CD8-positive, alpha-beta memory T cell (primary cell): ENCODE results near the gene STPG3. TPM values are rescaled to one million over a fixed set of nuclear protein-coding genes. Genes with fewer than 3 reads are reported as not detected.
A peak's percentile ranks its signal among the peaks of the same experiment; 100 is the strongest.

Experiments
- CTCF ChIA-PET: fragments of 350-600 bp; sonication (Branson Sonifier 250); formaldehyde crosslinking; loops from one replicate; lab custom pipeline; 2021; ENCODE audit warnings: antibody characterized with exemption; lab: Charles Lee
- POLR2A ChIA-PET: fragments of 350-600 bp; sonication (Branson Sonifier 250); formaldehyde crosslinking; loops from one replicate; lab custom pipeline; 2021; ENCODE audit warnings: antibody characterized with exemption; lab: Charles Lee
- DNase-seq, 5 donors: peaks; one replicate each; pipeline versions ENCODE4 v3.0.0 to v3.0.0-alpha.2; 2020 to 2022; ENCODE audit warnings: mixed read lengths in 1 of 5
- H3K27ac ChIP-seq: one replicate; pipeline ENCODE4 v1.7.0; 2013; ENCODE audit warnings: low read depth, mild to moderate bottlenecking, low read length, moderate library complexity
- H3K27me3 ChIP-seq: 2 replicates; pipeline ENCODE4 v1.7.0; 2013; ENCODE audit warnings: low read length, mild to moderate bottlenecking; ENCODE audit not compliant: insufficient read depth, poor library complexity, severe bottlenecking
- H3K36me3 ChIP-seq: 2 replicates; pipeline ENCODE4 v1.7.0; 2013; ENCODE audit warnings: mild to moderate bottlenecking, low read length, moderate library complexity; ENCODE audit not compliant: insufficient read depth
- H3K4me1 ChIP-seq: 2 replicates; pipeline ENCODE4 v1.7.0; 2013; ENCODE audit warnings: mild to moderate bottlenecking, low read length, moderate library complexity; ENCODE audit not compliant: insufficient read depth
- H3K4me3 ChIP-seq: 2 replicates; pipeline ENCODE4 v1.7.0; 2013; ENCODE audit warnings: mild to moderate bottlenecking, low read length
- H3K9me3 ChIP-seq: 2 replicates; pipeline ENCODE4 v1.7.0; 2013; ENCODE audit warnings: mild to moderate bottlenecking, low read length
- H3K27ac Mint-ChIP-seq, 8 donors: one replicate each; pipeline ENCODE4 v1.8.0; 2020 to 2021; ENCODE audit warnings: mixed read lengths in 8 of 8, mild to moderate bottlenecking in 6 of 8, inconsistent platforms in 3 of 8, moderate library complexity in 3 of 8
- H3K27me3 Mint-ChIP-seq, 2 donors: one replicate each; pipeline ENCODE4 v1.8.0; 2020 to 2021; ENCODE audit warnings: mixed read lengths in 2 of 2, mild to moderate bottlenecking in 1 of 2, moderate library complexity in 1 of 2
- H3K36me3 Mint-ChIP-seq, 3 donors: one replicate each; pipeline ENCODE4 v1.8.0; 2020 to 2021; ENCODE audit warnings: mixed read lengths in 3 of 3, inconsistent platforms in 1 of 3, mild to moderate bottlenecking in 1 of 3
- H3K4me1 Mint-ChIP-seq, 3 donors: one replicate each; pipeline ENCODE4 v1.8.0; 2020 to 2021; ENCODE audit warnings: mixed read lengths in 3 of 3, inconsistent platforms in 1 of 3, mild to moderate bottlenecking in 1 of 3
- H3K4me3 Mint-ChIP-seq, 7 donors: one replicate each; pipeline ENCODE4 v1.8.0; 2020 to 2021; ENCODE audit warnings: mixed read lengths in 7 of 7, mild to moderate bottlenecking in 6 of 7, moderate library complexity in 4 of 7, inconsistent platforms in 2 of 7
- H3K9me3 Mint-ChIP-seq, 5 donors: one replicate each; pipeline ENCODE4 v1.8.0; 2020 to 2022; ENCODE audit warnings: mixed read lengths in 5 of 5, mild to moderate bottlenecking in 3 of 5, moderate library complexity in 2 of 5, inconsistent platforms in 1 of 5
- polyA plus RNA-seq: library from polyadenylated mRNA; unstranded; fragments of 300-500 nt; fragmentation: Illumina TruSeq; gene quantifications from one replicate; pipeline ENCODE4 v1.2.3, GENCODE V29; 2021
- total RNA-seq, 2 experiments: library from RNA; stranded (reverse); gene quantifications; one replicate each; pipeline ENCODE4 v1.2.3, GENCODE V29; 2021

Gene STPG3
- total and polyA plus RNA-seq, 3 experiments from 2014 or later: 0.27 to 0.28 TPM; not detected in 1

GRCh38 chr9:137301081-137301947 is 50.2 kb downstream of the STPG3 start:
- Histone ChIP-seq H3K27me3 (peaks cover 37% of the 10 kb centered on the region), H3K4me1 (peaks cover 26% of the 10 kb centered on the region), H3K36me3 (no peaks in the 10 kb centered on the region), H3K27ac (peak overlapping the region; percentile 64), H3K4me3 (peak overlapping the region; percentile 19), H3K9me3 (no peaks in the 10 kb centered on the region)
- Mint-ChIP-seq H3K27ac (no peak overlapping the region), H3K27me3 (peaks cover 16 to 21% of the 10 kb centered on the region in 2 donors), H3K9me3 (peaks cover 0 to 2% (median 0%) of the 10 kb centered on the region in 5 donors), H3K36me3 (no peaks in the 10 kb centered on the region), H3K4me1 (peaks cover 5 to 19% (median 7%) of the 10 kb centered on the region in 3 donors), H3K4me3 (peak overlapping the region; percentile 68 to 87 (median 82))
- POLR2A ChIA-PET: interaction anchor here (0.6 to 1.3 kb wide), 2 partner anchors 122 to 250 kb away, joined by 3 to 4 read pairs; partner anchors contain the start of genes EXD3, MRPL41 and NOXA1
- CTCF ChIA-PET: interaction anchor here (0.7 to 1.5 kb wide), 2 partner anchors 64 to 142 kb away, joined by 4 read pairs; no protein-coding TSS in a partner anchor
- no peak for DNase-seq

DNA sequence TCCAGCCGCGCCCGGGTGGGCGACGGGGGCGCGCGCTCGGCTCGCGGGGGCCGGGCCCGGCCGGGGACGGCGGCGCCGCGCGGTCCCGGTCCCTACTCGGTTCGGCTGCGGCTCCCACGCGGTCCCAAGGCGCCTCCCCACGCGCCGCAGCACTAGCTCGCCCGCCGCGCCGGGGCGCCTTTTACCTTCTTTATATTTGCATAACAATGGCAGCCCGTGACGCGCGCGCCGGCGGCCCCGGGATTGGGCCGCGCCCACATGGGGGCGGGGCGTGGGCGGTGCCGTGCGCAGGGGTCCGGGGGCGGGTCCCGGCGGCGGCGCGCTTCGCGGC is 51.0 kb downstream of the STPG3 start, which contains the start of gene NRARP:
Gene NRARP (minus strand): TSS at position 154 of the 331 bp plus-strand sequence. CDS start 343 bp downstream, outside the sequence.
- Mint-ChIP-seq H3K4me1 (peaks cover 5 to 16% (median 5%) of the 10 kb centered on the region in 3 donors), H3K27ac (no peak within 1 kb of the TSS), H3K9me3 (peaks cover 0 to 2% (median 0%) of the 10 kb centered on the region in 5 donors), H3K36me3 (no peaks in the 10 kb centered on the region), H3K4me3 (peak within 1 kb of the TSS; percentile 35 to 87 (median 60)), H3K27me3 (peaks cover 8 to 15% of the 10 kb centered on the region in 2 donors)
- peaks cover 30% of the 10 kb centered on the region for H3K27me3 ChIP-seq
- H3K36me3 ChIP-seq: no peaks in the 10 kb centered on the region
- peak within 1 kb of the TSS; percentile 64 for H3K27ac ChIP-seq
- CTCF ChIA-PET: interaction anchor here (1.5 to 1.6 kb wide), 2 partner anchors 18 to 141 kb away, joined by 3 to 4 read pairs; no protein-coding TSS in a partner anchor
- POLR2A ChIA-PET: interaction anchor here (0.6 to 1.3 kb wide), 2 partner anchors 121 to 249 kb away, joined by 3 to 4 read pairs; partner anchors contain the start of genes EXD3, MRPL41 and NOXA1
- peak; percentile 77 to 92 (median 81) for DNase-seq
- peaks cover 26% of the 10 kb centered on the region for H3K4me1 ChIP-seq
- no peaks in the 10 kb centered on the region for H3K9me3 ChIP-seq
- no peak within 1 kb of the TSS for H3K4me3 ChIP-seq

DNA sequence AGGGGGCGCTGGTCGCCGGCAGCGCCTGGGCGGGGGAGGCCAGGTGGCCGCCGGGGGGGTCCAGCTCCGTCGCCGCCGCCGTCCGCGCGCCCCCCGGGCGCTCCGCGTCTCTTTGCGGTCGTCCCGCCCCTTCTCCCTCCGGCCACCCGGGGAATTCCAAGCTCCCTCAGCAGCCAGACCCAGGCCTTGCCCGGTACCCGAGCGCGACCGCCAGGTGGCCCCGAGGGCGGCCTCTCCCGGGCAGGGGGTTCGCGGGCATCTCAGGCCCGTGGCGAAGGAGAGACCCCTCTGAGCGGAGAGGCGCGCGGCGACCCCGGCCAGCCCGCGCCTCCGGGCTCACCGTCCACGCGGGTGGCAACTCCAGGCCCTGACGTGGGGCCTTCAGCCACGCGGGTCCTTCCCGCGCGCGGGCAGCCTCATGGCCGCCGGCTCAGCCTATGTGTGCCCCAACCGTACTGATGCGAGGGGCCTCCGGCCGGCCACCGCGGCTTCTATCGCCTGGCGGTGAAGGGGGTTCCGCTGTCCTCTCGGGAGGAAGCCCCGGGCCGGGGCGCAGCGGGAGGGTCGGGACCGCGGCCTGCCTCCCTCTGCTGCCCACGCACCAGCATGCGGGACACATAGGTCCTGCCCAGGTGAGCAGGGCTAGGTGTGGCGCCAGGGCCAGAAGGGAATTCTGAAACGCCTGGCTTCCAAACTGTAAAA is 51.5 kb downstream of the STPG3 start:
- no peaks in the 10 kb centered on the region for H3K9me3 ChIP-seq
- Mint-ChIP-seq H3K4me3 (peak overlapping the region in 1 of 7 donors; percentile 40), H3K27me3 (peaks cover 4 to 14% of the 10 kb centered on the region in 2 donors), H3K36me3 (no peaks in the 10 kb centered on the region), H3K4me1 (peaks cover 5 to 18% (median 5%) of the 10 kb centered on the region in 3 donors), H3K27ac (no peak overlapping the region), H3K9me3 (no peaks in the 10 kb centered on the region)
- no peaks in the 10 kb centered on the region for H3K36me3 ChIP-seq
- peaks cover 26% of the 10 kb centered on the region for H3K4me1 ChIP-seq
- DNase-seq: no peak
- ChIA-PET POLR2A (interaction anchor here (1.3 kb wide), 1 partner anchor 121 kb away, joined by 3 read pairs; the partner anchor contains the start of genes EXD3 and NOXA1), CTCF (interaction anchor here (1.5 to 1.6 kb wide), 2 partner anchors 18 to 141 kb away, joined by 3 to 4 read pairs; no protein-coding TSS in a partner anchor)
- no peak overlapping the region for H3K4me3 ChIP-seq
- H3K27me3 ChIP-seq: peaks cover 24% of the 10 kb centered on the region
- peak overlapping the region; percentile 38 for H3K27ac ChIP-seq

Other genes with a start within 250 kb of the STPG3 start
- gene ABCA2, start 223.0 kb upstream of the STPG3 start, total RNA-seq: 10 to 100 TPM; 15.9 to 20.7 TPM
- gene ABCA2, start 223.0 kb upstream of the STPG3 start, polyA plus RNA-seq: 20.2 TPM
- under 1 TPM; 0.57 to 0.82 TPM for gene FUT7, start 219.2 kb upstream of the STPG3 start, total RNA-seq
- 28.7 TPM for gene FUT7, start 219.2 kb upstream of the STPG3 start, polyA plus RNA-seq
- gene NPDC1, start 205.1 kb upstream of the STPG3 start, total RNA-seq: 10 to 100 TPM; 24.6 to 27.5 TPM
- gene NPDC1, start 205.1 kb upstream of the STPG3 start, polyA plus RNA-seq: 38.4 TPM
- not detected for gene ENTPD2, start 197.2 kb upstream of the STPG3 start, total RNA-seq
- not detected for gene ENTPD2, start 197.2 kb upstream of the STPG3 start, polyA plus RNA-seq
- gene SAPCD2, start 180.7 kb upstream of the STPG3 start, total RNA-seq: 10 to 100 TPM; 11.5 to 12.7 TPM
- gene SAPCD2, start 180.7 kb upstream of the STPG3 start, polyA plus RNA-seq: 0.15 TPM
- gene UAP1L1, start 173.8 kb upstream of the STPG3 start, total RNA-seq: 10 to 100 TPM; 15.3 to 15.5 TPM
- gene UAP1L1, start 173.8 kb upstream of the STPG3 start, polyA plus RNA-seq: 4.6 TPM
- 10 to 100 TPM; 31.9 to 32.7 TPM for gene MAN1B1, start 164.3 kb upstream of the STPG3 start, total RNA-seq
- 39.3 TPM for gene MAN1B1, start 164.3 kb upstream of the STPG3 start, polyA plus RNA-seq
- 100 to 1,000 TPM; 294 to 308 TPM for gene DPP7, start 136.6 kb upstream of the STPG3 start, total RNA-seq
- gene DPP7, start 136.6 kb upstream of the STPG3 start, polyA plus RNA-seq: 158 TPM
- gene GRIN1, start 112.1 kb upstream of the STPG3 start, total RNA-seq: not detected
- gene GRIN1, start 112.1 kb upstream of the STPG3 start, polyA plus RNA-seq: not detected
- gene LRRC26, start 81.2 kb upstream of the STPG3 start, total RNA-seq: not detected
- not detected for gene LRRC26, start 81.2 kb upstream of the STPG3 start, polyA plus RNA-seq
- gene TMEM210, start 79.2 kb upstream of the STPG3 start, total RNA-seq: not detected
- not detected for gene TMEM210, start 79.2 kb upstream of the STPG3 start, polyA plus RNA-seq
- gene ANAPC2, start 62.7 kb upstream of the STPG3 start, total RNA-seq: 10 to 100 TPM; 50.2 to 57.0 TPM
- 5.4 TPM for gene ANAPC2, start 62.7 kb upstream of the STPG3 start, polyA plus RNA-seq
- 100 to 1,000 TPM; 114 to 118 TPM for gene SSNA1, start 62.6 kb upstream of the STPG3 start, total RNA-seq
- 138 TPM for gene SSNA1, start 62.6 kb upstream of the STPG3 start, polyA plus RNA-seq
- gene TPRN, start 50.5 kb upstream of the STPG3 start, total RNA-seq: 10 to 100 TPM; 14.1 to 15.1 TPM
- 0.76 TPM for gene TPRN, start 50.5 kb upstream of the STPG3 start, polyA plus RNA-seq
- gene TMEM203, start 45.6 kb upstream of the STPG3 start, total RNA-seq: 10 to 100 TPM; 51.5 to 53.9 TPM
- 134 TPM for gene TMEM203, start 45.6 kb upstream of the STPG3 start, polyA plus RNA-seq
- gene NDOR1, start 45.6 kb upstream of the STPG3 start, total RNA-seq: 10 to 100 TPM; 45.1 to 47.4 TPM
- 9.9 TPM for gene NDOR1, start 45.6 kb upstream of the STPG3 start, polyA plus RNA-seq
- gene RNF208, start 29.0 kb upstream of the STPG3 start, total RNA-seq: 1 to 10 TPM; 2.7 to 3.3 TPM
- not detected for gene RNF208, start 29.0 kb upstream of the STPG3 start, polyA plus RNA-seq
- gene CYSRT1, start 26.1 kb upstream of the STPG3 start, total RNA-seq: under 1 TPM; 0.58 to 0.66 TPM
- gene CYSRT1, start 26.1 kb upstream of the STPG3 start, polyA plus RNA-seq: 0.32 TPM
- not detected for gene RNF224, start 23.8 kb upstream of the STPG3 start, total RNA-seq
- gene RNF224, start 23.8 kb upstream of the STPG3 start, polyA plus RNA-seq: not detected
- gene SLC34A3, start 20.4 kb upstream of the STPG3 start, total RNA-seq: not detected
- not detected for gene SLC34A3, start 20.4 kb upstream of the STPG3 start, polyA plus RNA-seq
- gene TUBB4B, start 10.0 kb upstream of the STPG3 start, total RNA-seq: 100 to 1,000 TPM; 322 to 331 TPM
- gene TUBB4B, start 10.0 kb upstream of the STPG3 start, polyA plus RNA-seq: 64.6 TPM
- gene NELFB, start 4.0 kb downstream of the STPG3 start, total RNA-seq: 10 to 100 TPM; 67.5 to 72.0 TPM
- gene NELFB, start 4.0 kb downstream of the STPG3 start, polyA plus RNA-seq: 34.8 TPM
- gene TOR4A, start 26.4 kb downstream of the STPG3 start, total RNA-seq: 1 to 10 TPM; 3.3 to 3.9 TPM
- gene TOR4A, start 26.4 kb downstream of the STPG3 start, polyA plus RNA-seq: 1.8 TPM
- 1 to 10 TPM; 1.9 to 2.3 TPM for gene NRARP, start 51.0 kb downstream of the STPG3 start, total RNA-seq
- not detected for gene NRARP, start 51.0 kb downstream of the STPG3 start, polyA plus RNA-seq
- 1 to 10 TPM; 4.8 to 6.6 TPM for gene EXD3, start 171.9 kb downstream of the STPG3 start, total RNA-seq
- 6.7 TPM for gene EXD3, start 171.9 kb downstream of the STPG3 start, polyA plus RNA-seq
- gene NOXA1, start 172.1 kb downstream of the STPG3 start, total RNA-seq: under 1 TPM; 0.66 to 0.74 TPM
- gene NOXA1, start 172.1 kb downstream of the STPG3 start, polyA plus RNA-seq: 1.3 TPM
- gene ENTPD8, start 190.1 kb downstream of the STPG3 start, total RNA-seq: not detected
- gene ENTPD8, start 190.1 kb downstream of the STPG3 start, polyA plus RNA-seq: not detected
- gene NSMF, start 208.0 kb downstream of the STPG3 start, total RNA-seq: 10 to 100 TPM; 40.9 to 42.8 TPM
- 15.4 TPM for gene NSMF, start 208.0 kb downstream of the STPG3 start, polyA plus RNA-seq